Activated T-cell treated with anti-CD3 and anti-CD28 coated beads, Interleukin-2, amount 50 U/mL, for 1 hour (primary cell): ENCODE measurements around the gene SIM2.

Source experiments
- DNase-seq: peaks from one replicate; pipeline ENCODE4 v3.0.0-alpha.2; 2020

Gene SIM2

GRCh38 chr21:36700971-36701755, 2.2 kb downstream of the SIM2 start:
- no peak for DNase-seq

GRCh38 chr21:36701756-36702621, 3.1 kb downstream of the SIM2 start:
- DNase-seq = no peak

GRCh38 chr21:36702622-36702968, 3.7 kb downstream of the SIM2 start:
- no peak for DNase-seq

- DNase-seq = no peak
Measured at GRCh38 chr21:36703123-36703522, 4.2 kb downstream of the SIM2 start.

- DNase-seq = no peak
Measured at GRCh38 chr21:36703626-36704280, 4.8 kb downstream of the SIM2 start.

GRCh38 chr21:36704281-36704957, 5.5 kb downstream of the SIM2 start:
- DNase-seq = no peak

- DNase-seq = no peak
Measured at GRCh38 chr21:36704958-36705678, 6.2 kb downstream of the SIM2 start.

- no peak for DNase-seq
Measured at GRCh38 chr21:36705679-36706481, 7.0 kb downstream of the SIM2 start.

GRCh38 chr21:36706482-36706852, 7.6 kb downstream of the SIM2 start:
- no peak for DNase-seq

GRCh38 chr21:36706951-36707762, 8.2 kb downstream of the SIM2 start:
- DNase-seq = no peak

GRCh38 chr21:36707763-36708285, 8.9 kb downstream of the SIM2 start:
- DNase-seq = no peak

GRCh38 chr21:36708286-36709029, 9.5 kb downstream of the SIM2 start:
- DNase-seq = no peak

- DNase-seq = no peak
Measured at GRCh38 chr21:36709030-36709867, 10.3 kb downstream of the SIM2 start.

GRCh38 chr21:36709868-36710728, 11.2 kb downstream of the SIM2 start:
- no peak for DNase-seq

- no peak for DNase-seq
Measured at GRCh38 chr21:36710729-36711048, 11.8 kb downstream of the SIM2 start.

- DNase-seq = no peak
Measured at GRCh38 chr21:36713746-36714145, 14.8 kb downstream of the SIM2 start.

- DNase-seq = no peak
Measured at GRCh38 chr21:36716387-36716786, 17.5 kb downstream of the SIM2 start.

- DNase-seq = no peak
Measured at GRCh38 chr21:36716836-36717235, 17.9 kb downstream of the SIM2 start.
